GDM1 (cell line): ENCODE results near the gene DDX10.
"Not testable (repeated sequence)": the region's sequence is repeated elsewhere in the genome, so short reads cannot be mapped to it uniquely, and the experiment has no call there.

Experiments used
- DNase-seq: peaks from one replicate; lab custom pipeline; 2025; lab: John Stamatoyannopoulos, UW

The DDX10 gene

DNA sequence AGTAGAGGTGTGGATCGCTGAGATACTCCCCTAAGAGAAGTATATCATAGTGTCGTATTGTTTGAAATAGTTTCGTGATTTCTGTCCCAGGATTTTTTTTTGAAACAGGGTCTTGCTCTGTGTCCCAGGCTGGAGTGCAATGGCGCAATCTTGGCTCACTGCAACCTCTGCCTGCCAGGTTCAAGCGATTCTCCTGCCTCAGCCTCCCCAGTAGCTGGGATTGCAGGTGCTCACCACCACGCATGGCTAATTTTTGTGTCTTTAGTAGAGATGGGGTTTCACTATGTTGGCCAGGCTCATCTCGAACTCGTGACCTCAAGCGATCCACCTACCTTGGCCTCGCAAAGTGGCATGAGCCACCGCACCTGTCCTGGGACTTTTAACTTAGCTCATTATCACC is 159.1 kb downstream of the DDX10 start:
- DNase-seq = not testable (repeated sequence)

DNA sequence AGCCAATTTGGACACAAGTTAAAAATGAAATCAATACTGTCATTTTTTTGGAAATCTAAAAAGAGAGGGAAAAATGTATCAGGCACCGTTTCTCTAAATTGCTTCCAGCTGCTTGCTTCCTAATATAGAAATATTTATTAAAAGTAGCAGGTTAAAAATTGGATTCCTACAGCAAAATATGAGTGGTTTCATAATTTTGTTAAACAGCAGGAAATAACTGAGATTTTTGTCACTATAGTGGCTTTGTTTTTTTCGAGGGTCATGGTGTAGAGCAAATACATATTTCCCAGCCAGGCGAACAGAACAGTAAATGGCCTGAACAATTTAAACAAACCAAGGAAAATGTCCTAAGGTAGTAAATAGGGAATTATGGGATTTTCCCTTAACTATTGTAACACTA is 159.7 kb downstream of the DDX10 start:
- no peak for DNase-seq

DNA sequence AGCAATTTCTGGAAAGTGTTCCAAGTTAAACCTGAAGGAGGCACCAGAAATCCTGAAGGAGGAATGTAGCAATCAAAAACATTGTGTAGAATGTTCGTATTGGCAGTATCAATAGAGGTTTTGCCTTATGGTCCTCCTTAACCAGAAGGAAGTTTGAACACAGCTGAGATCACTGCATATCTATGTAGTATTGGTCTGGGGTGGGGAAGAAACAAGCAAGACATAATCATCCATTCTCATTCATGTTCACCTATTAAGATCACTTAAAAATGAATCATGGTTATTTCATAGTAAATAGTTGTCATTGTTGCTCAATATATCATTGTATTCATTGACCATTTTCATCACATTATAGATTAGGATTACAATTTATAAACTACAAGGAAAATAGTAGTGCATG is 160.5 kb downstream of the DDX10 start:
- no peak for DNase-seq

DNA sequence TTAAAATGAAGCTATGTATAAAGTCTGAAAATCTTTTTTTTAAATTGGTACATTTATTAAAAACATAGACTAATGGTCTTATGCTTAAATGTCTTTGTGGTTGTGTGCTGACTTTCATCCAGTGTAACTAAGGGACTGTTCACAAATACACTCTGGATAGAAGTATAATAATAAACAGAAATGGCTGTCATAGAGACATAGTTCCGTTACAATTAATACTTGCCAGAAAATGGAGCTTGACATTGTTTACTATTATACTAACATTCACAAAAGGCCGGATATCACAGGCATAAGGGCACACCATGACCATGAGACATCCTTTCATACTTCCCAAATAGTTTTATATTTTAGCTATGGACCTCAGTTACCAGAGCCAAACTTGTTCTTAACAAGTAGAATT is 161.3 kb downstream of the DDX10 start:
- DNase-seq = no peak

DNA sequence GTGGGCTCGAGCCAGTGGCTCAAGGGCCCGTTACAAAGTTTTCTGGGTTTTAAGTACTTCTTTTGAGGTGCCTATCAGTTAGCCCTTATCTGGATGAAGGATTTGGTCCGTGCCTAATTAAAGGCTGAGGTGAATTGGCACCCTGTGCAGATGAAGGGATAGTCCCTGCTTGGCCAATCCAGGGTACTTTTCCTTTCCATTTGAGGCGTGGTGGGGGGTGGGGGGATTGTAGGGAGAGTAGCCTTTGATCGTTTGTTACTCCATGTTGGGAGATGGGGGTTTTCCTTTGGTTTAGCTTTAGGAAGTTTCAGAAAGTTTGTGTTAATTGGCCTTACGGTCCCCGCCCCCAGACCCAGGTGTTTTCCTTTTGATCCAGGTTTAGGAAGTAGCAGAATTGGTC is 170.8 kb downstream of the DDX10 start:
- DNase-seq = no peak

DNA sequence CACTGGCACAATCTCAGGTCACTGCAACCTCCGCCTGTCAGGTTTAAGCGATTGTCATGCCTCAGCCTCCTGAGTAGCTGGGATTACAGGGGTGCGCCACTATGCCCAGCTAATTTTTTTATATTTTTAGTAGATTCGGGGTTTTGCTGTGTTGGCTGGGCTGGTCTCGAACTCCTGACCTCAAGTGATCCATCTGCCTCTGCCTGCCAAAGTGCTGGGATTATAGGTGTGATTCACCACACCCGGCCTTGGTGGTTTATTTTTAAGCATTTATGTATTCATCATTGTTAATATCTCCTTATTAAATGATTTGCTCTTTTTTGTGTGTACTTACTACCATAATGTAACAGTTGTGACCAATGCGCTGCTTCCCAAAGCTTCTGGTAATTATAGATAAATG is 171.7 kb downstream of the DDX10 start:
- no peak for DNase-seq

DNA sequence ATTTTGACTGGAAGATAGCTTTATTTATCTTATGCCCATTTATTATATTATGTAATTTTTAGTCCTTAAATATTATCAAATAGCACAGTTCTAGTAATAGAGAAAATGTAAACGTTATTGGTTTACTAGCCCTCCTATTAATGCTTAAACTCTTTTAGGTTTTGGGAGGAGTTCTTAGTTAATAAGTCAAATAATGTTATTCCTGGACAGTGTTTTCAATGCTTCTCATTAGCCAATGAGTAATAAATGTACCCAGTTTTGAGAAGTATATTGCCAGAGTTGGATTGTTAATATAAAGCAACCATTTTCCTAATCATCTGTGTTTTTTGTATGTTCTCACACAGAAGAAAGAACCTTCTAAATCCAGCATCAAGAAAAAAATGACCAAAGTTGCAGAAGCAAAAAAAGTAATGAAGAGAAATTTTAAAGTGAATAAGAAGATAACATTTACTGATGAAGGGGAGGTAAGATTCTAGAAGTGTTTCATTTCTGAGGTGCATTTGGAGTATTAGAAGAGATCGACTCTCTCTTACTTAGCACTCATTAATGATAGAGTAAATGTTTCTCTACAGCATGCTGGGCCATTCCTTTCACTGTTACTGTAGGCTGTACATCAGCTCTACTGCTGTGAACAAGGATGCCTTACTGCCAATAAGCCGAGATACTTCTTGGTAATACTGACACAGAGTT is 173.4 kb downstream of the DDX10 start:
- no peak for DNase-seq

DNA sequence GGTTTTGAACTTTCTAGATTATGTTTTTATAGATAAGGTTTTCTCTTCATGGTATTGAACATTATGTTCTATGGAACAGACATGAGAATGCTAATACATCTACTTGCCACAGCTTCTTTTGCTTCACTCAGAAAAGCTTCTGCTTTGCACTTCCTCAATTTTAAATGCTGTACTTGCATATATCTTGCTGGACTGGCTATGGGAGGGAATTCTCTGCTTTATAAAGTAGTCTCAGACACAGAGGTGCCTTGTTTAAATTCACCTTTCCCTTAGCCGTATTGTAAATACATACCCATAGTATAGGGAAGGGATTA is 173.9 kb downstream of the DDX10 start:
- DNase-seq = no peak

DNA sequence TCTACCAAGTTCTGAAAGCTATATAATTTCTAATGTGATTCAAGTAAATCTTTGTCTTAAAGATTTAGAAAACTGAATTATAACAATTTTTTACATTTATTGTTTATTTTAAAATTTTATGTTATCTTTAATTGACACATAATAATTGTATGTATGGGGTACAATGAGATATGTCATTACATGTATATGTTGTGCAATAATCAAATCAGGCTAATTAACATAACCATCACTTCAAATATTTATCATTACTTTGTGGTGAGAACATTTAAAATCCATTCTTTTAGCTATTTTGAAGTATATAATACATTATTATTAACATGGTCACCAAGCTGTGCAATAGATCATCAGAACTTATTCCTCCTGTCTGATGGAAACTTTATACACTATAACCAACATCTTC is 181.1 kb downstream of the DDX10 start:
- DNase-seq = no peak

DNA sequence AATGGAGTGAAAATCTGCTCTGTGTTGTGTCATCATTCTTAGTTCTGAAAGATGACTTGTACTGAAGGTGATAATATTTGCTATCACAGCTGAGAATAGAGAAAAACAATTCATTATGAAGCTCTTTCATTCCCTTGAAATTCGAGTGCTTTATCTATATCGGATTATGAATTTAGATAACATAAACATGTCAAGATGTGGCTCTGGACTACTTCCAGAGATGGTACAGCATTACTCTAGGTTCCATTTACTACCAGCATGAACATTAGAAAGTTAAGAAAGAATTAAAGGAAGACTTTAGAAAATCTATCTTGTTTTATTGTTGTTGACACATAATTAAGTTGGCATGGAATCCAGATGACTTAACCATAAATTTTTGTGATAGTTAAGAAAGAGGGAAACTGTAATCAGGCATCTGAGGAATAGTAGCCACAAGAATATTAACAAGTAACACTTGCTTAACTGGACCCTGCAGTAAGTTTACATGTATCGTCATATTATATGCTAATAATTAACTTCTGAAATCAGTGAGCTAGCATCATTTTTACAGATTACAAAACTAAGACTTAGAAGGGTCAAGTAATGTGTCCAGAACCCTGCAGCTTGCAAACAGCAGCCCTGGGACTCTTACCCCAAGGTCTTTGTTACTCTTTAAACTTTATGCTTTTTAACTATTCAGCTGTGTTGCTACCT is 182.6 kb downstream of the DDX10 start:
- no peak for DNase-seq

DNA sequence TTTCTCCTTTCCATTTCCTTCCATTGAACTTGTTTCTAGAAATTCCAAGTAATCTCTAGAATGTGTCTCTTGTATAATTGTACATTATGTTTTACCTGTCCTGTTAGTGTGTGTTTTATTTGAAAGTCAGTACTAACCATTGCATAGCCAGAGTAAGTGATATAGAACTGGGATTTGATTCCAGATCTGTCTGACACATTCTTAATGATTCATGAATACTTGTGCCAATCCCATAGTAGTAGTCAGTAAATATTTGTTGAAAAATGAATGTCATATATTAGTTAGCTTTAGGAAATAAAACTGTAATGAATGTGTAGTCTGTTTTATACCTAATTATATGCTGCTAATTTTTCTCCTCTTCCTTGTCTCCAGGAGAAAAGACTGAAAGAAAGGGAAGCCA is 186.9 kb downstream of the DDX10 start:
- DNase-seq = no peak

DNA sequence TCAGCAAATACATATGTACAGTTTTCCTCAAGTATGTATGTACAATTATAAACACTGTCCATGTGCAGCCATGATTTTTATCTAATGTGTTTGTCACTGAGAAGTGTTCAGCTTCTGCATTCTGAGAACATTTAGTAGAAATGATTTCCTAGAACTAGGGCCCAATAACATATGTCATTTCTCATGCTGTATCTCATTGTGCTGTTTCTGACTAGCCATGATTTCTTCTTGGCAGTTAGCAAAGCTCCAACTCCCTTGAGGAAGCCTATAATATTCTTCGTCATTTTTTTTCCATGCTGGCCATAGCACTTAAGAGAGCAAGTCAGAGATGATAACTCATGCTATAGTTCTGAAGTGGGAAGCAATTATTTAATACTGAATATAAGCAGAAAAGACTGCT is 187.8 kb downstream of the DDX10 start:
- DNase-seq = no peak

DNA sequence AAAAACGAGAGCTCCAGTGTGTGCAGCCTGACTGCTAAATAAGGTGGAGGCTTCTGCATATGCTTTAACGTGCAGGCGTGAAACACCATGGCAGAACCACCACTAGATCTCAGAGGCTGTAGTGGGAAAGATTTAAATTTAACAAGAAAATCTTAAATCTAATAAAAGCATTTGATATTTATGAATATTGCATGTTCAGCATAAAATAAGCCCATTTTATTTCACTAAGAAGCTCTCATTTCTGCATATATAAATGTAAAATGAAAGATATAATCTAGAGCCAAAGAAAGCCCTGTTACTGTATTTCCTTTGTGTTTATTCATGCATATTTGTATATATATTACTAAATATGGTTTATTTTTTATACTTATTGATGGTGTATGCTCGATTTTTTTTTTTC is 188.3 kb downstream of the DDX10 start:
- DNase-seq = no peak

DNA sequence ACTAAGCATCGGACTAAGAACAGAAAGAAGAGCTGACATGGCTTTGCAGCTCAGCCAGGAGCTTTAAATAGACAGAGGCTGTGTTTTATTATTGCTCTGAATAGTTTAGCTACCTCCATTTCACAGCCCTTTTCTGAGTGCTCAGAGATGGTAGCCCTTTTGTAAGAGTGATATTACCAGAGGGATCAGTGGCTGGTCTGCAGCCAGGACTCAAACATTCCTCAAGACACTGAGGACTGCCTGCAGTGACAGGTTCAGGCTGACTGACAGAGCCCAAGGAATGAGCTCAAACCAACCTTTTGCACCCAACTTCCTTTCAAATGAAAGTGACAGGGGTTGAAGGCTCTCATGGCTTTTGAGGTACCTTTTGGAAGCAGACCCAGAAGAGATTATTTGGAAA is 189.0 kb downstream of the DDX10 start:
- DNase-seq = no peak

DNA sequence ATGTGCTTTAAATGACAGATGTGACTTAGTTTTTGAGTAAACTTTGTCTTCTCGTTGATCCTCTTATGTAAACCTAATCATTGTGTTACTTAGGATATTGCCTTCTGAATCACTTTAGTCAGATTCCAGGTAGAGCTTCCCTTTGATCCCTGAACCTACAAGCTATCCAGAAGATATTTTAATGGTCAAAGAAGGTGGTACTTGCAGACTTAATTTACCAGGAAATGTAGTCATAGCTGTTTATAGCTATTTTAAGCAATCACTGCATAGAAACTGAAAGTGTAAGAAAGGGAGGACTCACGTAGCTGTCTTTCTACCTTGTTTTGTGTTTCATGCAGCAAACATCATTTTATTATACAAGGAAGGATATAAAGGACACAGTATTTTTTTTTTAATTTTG is 189.5 kb downstream of the DDX10 start:
- DNase-seq = no peak

DNA sequence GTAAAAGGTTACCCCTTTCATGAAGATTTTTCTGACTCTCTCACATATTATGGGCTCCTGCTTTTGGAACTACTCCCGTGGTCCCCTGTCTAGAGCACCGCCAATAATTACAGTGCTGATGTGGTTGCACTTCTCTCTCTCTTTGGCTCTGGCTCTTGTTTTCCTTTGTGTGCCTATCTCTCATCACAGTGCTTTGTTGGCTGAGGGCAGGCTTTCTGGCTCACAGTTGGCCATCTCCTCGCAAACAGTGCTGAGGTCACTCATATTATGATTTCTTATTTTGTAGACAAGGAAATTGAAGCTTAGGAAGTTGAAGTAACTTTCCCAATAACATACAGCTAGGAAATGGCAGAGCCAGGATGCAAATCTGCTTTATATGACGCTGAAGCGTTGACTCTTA is 192.5 kb downstream of the DDX10 start:
- DNase-seq = no peak

DNA sequence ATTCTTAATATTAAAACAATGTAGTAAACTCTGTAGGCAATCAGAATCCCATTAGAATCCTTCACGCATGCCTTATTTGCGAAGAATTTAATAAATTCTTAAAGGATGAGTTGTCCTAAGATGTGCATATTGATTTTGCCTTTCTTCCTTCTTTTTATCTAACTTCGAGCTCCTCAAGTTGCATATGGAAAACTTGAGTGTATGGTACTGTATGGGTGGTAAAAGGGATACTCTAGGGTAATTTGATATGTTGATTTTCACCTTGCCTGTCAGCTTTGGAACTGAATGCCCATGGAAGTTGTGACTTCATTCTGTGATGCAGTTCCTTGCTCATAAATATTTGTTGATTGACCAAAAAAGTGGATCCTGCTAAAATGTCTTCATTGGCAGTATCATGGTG is 193.8 kb downstream of the DDX10 start:
- DNase-seq = no peak

DNA sequence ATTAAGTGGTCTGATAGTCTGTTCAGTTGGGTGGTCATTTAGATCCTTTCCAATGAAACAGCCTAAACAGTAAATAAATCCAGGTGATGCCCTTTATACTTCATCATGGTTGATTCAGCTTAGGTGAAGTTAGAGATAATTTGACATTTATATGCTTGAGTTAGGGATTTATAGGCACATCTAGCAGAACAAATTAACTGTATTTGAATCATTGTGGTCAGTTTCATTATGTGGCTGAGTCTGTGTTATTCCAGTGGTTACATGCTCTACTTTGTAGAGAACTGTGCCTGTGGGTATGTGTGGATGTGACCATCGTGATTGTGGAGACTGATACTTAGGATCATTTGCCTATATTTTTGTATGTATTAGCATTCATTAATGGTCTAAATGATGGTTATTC is 194.6 kb downstream of the DDX10 start:
- DNase-seq = no peak

DNA sequence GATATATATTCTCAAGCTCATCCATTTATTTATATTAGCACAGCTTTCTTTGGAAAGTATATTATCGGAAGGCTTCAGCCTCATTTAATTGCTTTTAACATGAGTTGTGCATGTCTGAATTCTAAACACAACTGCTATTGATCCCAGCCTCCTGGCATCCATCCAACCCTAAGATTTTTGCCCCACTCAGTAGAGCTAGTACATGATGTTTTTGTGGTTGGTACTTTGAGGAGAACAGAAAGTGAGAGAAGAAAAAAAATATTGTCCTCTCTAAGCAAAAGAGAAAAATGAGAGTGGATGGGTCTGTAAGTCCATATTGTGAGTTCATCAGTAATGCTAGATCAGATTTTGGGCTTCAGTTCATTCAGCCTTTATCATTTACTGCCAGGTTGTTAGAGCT is 198.7 kb downstream of the DDX10 start:
- DNase-seq = no peak

DNA sequence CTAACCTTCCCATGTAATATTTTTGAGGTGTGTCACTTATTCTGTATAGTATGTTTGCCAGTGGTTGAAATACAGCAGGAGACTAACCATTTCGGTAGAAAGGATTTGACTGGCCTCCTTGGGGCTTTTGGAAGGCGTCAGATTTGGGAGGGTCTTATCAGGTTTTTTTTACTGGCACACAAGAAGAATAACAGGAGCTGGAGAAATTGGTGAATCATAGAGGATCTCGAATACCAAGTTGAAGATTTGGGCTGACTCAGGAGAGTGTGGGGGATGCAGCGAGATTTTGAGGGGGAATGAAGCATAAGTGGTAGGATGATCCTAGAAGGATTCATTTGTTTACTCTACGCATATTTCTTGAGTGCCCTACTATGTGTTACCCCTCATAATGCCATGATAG is 200.5 kb downstream of the DDX10 start:
- DNase-seq = no peak

DNA sequence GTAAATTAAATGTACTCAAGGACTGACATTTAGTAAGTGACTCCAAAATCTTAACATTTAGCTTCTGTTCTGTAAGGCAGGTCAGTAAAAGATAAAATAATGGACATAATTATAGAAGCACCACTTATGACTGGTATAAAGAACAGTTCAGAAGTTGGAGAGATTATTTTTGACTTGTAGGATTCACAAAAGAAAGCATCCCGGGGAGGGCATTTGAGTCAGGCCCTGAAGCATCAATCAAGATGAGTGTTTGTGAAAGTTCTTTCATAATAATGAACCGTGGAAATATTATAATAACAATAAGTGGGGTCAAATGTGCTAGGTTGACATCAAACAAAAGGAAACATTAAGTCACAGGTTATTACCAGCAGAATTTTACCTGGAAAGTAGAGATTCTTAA is 201.9 kb downstream of the DDX10 start:
- DNase-seq = no peak

DNA sequence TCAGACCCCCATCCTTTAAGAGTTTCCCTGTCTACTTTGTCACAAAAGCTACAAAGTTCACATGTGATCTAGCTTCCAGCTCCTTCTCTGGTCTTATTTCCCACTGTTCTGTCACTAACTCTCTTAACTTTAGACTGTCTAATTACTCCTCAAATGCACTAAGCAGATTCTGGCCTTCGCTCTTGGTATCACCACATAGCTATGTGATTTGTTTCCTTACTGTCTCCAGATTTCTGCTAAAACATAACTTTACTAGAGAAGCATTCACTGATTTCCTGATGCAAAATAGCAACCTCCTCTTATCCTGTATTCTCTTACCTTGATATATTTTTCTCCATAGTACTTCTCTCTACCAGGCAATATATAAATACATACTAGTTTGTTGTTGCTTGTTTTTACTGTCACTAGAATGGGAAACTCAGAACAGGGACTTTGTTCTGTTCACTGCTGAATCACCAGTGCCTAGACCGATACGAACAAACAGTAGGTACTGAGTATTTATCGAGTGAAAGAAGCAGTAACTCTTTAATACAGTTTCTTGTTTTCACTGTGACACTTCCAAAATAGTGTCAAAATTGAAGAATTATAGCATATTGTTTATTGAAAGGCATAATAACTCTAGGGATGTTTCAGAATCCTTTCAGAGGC is 205.6 kb downstream of the DDX10 start:
- DNase-seq = no peak

DNA sequence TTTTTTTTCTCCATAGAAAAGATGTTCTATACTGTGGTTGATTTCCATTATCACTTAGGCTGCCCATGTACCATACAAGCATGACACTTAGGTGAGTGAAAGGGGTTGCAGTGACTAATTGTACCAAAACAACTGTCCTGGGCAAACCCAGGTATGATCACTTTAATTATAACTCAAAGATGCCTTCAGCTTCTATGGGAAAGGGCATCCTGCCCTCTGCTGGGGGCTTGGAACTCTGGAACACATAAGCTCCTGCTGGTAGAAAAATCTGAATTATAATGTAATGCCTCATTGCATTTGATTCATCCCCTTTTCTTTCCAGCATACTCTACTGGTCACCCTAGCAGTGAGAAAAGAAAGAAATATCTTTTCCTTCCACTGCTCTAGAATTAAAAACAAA is 206.3 kb downstream of the DDX10 start:
- no peak for DNase-seq

DNA sequence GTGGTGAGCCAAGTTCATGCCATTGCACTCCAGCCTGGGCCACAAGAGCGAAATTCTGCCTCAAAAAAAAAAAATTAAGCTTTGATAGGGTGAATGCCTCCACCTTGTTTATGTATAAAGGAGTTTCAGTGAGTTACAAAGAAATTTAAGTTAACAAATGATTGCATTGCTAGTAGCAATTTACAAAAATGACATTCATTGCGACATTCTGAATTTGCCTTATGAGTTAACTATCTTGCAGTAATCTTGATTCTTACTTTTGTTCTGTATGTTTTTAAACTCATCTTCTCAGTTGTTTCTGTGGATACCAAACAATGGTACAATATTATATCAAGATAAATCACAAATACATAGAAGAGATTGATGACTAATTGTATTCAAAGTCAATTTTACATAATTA is 207.0 kb downstream of the DDX10 start:
- no peak for DNase-seq
